NT2/D1 (cell line): ENCODE data around the gene STAU1.
"Not testable (repeated sequence)": the region's sequence is repeated elsewhere in the genome, so short reads cannot be mapped to it uniquely, and the experiment has no call there.

Experiments
- YY1 ChIP-seq: IDR thresholded peaks from 2 replicates; pipeline ENCODE4 v1.6.1; 2011; ENCODE audit not compliant: insufficient read length, insufficient read depth
- ZNF274 ChIP-seq: IDR thresholded peaks from 2 replicates; pipeline ENCODE4 v1.6.1; 2011; ENCODE audit warnings: mild to moderate bottlenecking, low read depth, low read length

GRCh38 chr20:49168864-49169263 lies 19.3 kb downstream of the STAU1 start:
- TF ChIP-seq YY1, ZNF274: not testable (repeated sequence)
